ENCODE data around the gene HOXB2. TPM values are rescaled to one million over a fixed set of nuclear protein-coding genes. Genes with fewer than 3 reads are reported as not detected.

HOXB2 gene
- total RNA-seq, 4 donors from 2014 or later: 9.2 to 24.2 (median 17.1) TPM

DNA sequence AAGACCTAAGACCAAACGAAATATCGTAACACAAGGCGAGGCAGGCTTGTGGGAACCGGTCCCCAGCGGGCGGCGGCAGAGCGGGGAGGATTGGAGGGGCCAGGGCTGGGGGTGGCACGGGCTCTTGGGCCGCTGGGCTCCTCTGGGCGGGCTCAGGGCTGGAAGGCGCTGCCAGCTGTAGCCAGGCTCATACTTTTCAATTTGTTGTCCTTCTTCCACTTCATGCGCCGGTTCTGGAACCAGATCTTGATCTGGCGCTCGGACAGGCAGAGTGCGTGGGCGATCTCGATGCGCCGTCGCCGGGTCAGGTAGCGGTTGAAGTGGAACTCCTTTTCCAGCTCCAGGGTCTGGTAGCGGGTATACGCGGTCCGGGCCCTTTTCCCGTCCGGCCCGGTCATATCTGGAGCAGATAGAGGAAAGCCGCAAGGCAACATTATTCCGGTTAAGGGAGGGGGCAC lies 47.2 kb upstream of the HOXB2 start:
- Histone ChIP-seq H3K4me3 (peak overlapping the region in 3 of 4 donors; percentile 38 to 71 (median 46)), H3K36me3 (no peaks in the 10 kb centered on the region), H3K27me3 (peaks cover 0 to 100% (median 30%) of the 10 kb centered on the region in 4 donors), H3K4me1 (peaks cover 8 to 46% (median 35%) of the 10 kb centered on the region in 3 donors), H3K27ac (peak overlapping the region in 2 of 4 donors; percentile 49 to 69), H3K9me3 (no peaks in the 10 kb centered on the region)
- intact Hi-C loops (cut with DNase I): loop anchor here (5.0 kb wide), 1 partner anchor 255 kb away; no protein-coding TSS in a partner anchor
- TF ChIP-seq, protein P1, sequence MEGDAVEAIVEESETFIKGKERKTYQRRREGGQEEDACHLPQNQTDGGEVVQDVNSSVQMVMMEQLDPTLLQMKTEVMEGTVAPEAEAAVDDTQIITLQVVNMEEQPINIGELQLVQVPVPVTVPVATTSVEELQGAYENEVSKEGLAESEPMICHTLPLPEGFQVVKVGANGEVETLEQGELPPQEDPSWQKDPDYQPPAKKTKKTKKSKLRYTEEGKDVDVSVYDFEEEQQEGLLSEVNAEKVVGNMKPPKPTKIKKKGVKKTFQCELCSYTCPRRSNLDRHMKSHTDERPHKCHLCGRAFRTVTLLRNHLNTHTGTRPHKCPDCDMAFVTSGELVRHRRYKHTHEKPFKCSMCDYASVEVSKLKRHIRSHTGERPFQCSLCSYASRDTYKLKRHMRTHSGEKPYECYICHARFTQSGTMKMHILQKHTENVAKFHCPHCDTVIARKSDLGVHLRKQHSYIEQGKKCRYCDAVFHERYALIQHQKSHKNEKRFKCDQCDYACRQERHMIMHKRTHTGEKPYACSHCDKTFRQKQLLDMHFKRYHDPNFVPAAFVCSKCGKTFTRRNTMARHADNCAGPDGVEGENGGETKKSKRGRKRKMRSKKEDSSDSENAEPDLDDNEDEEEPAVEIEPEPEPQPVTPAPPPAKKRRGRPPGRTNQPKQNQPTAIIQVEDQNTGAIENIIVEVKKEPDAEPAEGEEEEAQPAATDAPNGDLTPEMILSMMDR (IDR thresholded peaks at IDR 0.05): no peak
- TF ChIP-seq POLR2A (IDR thresholded peaks at IDR 0.05): no peak
- no peak for DNase-seq
- 21 to 31% methylated on average over 10 to 21 of the region's 33 CpGs for WGBS, 2 donors

DNA sequence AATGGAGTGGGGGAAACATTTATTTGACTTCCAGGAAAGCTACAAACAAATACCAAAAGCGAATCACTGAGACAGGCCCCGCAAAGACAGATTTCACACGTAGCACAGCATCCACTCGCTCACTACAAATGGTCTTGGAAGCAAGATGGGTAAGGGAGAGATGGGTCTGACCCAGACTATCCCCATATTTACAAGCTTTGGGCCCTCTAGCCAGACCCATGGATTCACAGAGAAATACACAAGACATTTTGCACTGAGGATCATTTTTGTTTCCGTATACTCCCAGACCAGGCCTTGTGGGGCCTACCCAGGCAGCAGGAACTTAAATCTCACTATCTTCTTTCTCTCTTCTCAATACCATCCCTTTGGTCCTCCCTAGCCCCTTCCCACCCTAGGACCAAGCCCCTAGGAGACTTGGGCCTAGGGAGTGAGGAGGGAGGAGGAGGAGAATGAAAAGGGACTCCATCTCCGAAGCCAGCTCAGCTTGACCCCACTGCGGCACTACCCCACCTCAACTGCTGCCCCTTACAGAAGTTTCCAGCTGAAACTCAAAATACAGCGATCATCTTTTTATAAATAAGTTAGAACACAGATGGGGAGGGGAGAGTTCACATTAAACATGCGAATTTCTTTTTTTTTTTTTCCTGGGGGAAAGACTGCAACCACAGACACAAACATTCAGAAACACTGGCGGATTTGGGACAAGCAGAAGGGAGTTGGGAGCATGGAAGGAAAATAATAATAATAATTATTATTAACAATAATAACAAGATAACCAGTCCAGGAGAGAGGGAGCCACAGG lies 46.5 kb upstream of the HOXB2 start:
- intact Hi-C loops (cut with DNase I): loop anchor here (5.0 kb wide), 1 partner anchor 254 kb away; no protein-coding TSS in a partner anchor
- TF ChIP-seq, protein P1 (IDR thresholded peaks at IDR 0.05): no peak
- no peak for TF ChIP-seq POLR2A (IDR thresholded peaks at IDR 0.05)
- H3K9me3 ChIP-seq: no peaks in the 10 kb centered on the region
- H3K4me1 ChIP-seq: peaks cover 8 to 46% (median 32%) of the 10 kb centered on the region in 3 donors
- 83 to 94% methylated on average over 10 of the region's 10 CpGs for WGBS, 2 donors
- peak overlapping the region in 1 of 4 donors; percentile 38 for H3K4me3 ChIP-seq
- DNase-seq: no peak
- no peaks in the 10 kb centered on the region for H3K36me3 ChIP-seq
- peaks cover 0 to 100% (median 23%) of the 10 kb centered on the region in 4 donors for H3K27me3 ChIP-seq
- no peak overlapping the region for H3K27ac ChIP-seq

DNA sequence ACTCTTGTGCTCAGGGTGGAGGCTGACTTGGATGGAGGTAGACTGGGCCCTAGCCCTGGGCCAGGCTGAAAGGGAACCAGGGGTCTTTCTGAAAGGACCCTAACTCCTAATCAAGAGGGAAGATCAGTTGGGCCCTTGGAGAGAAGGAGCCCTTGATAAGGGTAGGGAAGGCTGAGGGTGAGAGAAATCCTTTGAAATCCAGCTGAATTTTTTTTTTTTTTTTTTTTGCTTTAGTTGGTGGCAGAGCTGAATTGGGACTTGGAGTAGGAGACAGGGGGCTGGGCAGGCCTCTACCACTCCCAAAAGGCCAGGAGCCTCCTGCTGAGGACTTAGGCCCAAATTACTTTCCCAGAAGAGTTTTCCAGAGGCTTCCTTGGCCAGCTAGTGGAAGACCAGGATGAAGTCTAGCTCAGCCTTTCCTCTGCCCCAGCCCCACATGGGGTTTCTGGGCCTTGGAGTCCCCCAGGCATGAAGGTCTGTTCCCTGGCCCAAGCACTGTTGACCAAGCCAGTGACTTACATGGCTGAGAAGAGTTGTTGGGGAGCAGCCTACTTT lies 45.8 kb upstream of the HOXB2 start:
- Histone ChIP-seq H3K4me3 (no peak overlapping the region), H3K4me1 (peaks cover 8 to 48% (median 28%) of the 10 kb centered on the region in 3 donors), H3K27ac (no peak overlapping the region), H3K27me3 (peaks cover 0 to 100% (median 20%) of the 10 kb centered on the region in 4 donors), H3K36me3 (no peaks in the 10 kb centered on the region), H3K9me3 (no peaks in the 10 kb centered on the region)
- no peak for DNase-seq
- no peak for TF ChIP-seq POLR2A (IDR thresholded peaks at IDR 0.05)
- TF ChIP-seq, protein P1 (IDR thresholded peaks at IDR 0.05): no peak
- intact Hi-C loops (cut with DNase I): loop anchor here (5.0 kb wide), 1 partner anchor 253 kb away; no protein-coding TSS in a partner anchor

DNA sequence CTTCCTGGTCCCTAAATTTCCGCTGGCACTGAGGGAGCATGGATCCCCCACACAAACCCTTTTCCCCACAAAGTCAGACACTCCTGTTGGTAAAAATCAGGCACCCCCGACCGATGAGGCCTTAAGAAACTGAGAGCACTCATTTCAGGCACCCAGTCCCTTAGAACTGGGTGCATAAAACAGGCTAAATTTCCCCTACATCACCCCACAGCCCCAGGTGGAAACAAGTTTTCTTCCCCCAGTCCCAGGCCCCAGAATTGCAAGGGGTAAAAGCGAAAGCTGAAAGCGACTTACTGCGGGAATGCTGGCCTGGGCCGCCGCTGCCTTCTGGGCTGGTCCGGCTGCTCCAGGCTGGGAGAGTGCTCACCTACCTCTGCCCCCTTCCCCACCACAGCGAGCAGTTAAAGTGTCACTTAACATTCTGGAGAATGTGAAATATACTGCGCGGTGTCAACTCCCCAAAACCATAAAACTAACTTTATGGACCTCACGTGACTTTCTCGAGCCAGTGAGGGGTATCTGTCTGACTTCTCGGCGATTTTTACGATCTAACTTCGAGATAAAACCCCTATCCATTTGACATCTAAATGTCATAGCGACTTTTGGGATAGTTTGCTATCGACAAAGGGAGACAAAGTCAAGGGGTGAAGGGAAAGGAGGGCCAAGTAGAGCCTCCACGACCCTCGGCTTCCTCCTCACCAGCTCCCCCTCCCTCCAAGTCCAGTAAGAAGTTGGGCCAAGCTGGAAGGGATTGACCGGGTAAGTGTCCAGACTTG lies 45.1 kb upstream of the HOXB2 start, which contains the start of gene HOXB3:
Gene HOXB3 (minus strand): TSS at position 411 of the 776 bp plus-strand sequence. CDS start 37,767 bp downstream, outside the sequence.
- no peak for TF ChIP-seq POLR2A (IDR thresholded peaks at IDR 0.05)
- TF ChIP-seq, protein P1 (IDR thresholded peaks at IDR 0.05): no peak
- Histone ChIP-seq H3K4me1 (peaks cover 8 to 55% (median 29%) of the 10 kb centered on the region in 3 donors), H3K27me3 (peaks cover 0 to 100% (median 17%) of the 10 kb centered on the region in 4 donors), H3K36me3 (no peaks in the 10 kb centered on the region), H3K4me3 (no peak within 1 kb of the TSS), H3K9me3 (no peaks in the 10 kb centered on the region), H3K27ac (no peak within 1 kb of the TSS)
- intact Hi-C loops (cut with DNase I): loop anchor here (5.0 kb wide), 1 partner anchor 253 kb away; no protein-coding TSS in a partner anchor
- 75 to 84% methylated on average over 18 to 22 of the region's 23 CpGs for WGBS, 2 donors
- DNase-seq: no peak

All from esophagus squamous epithelium (tissue), 5 donors.